Natural killer cell (primary cell): Measurements from ENCODE around the gene ZNF80. TPM values are rescaled to one million over a fixed set of nuclear protein-coding genes. Genes with fewer than 3 reads are reported as not detected.

Experiments used
- ATAC-seq, 3 donors: fragments of 150-1000 bp in 2 of 3; fragments of 200-7000 bp in 1 of 3; cut with Tn5 transposase; 1 replicate in 1 of 3; 2 replicates in 2 of 3; pipeline ENCODE4 v1.10.0; 2021; ENCODE audit warnings: mild to moderate bottlenecking in 2 of 3, moderate library complexity in 2 of 3
- DNase-seq, 2 donors: peaks; one replicate each; pipeline versions ENCODE4 v3.0.0 to v3.0.0-alpha.2; 2013 to 2021; ENCODE audit warnings: mixed read lengths in 1 of 2
- H3K27ac ChIP-seq: one replicate; pipeline ENCODE4 v1.5.1; 2013; ENCODE audit warnings: mild to moderate bottlenecking, low read length
- H3K27me3 ChIP-seq: one replicate; pipeline ENCODE4 v1.6.1; 2013; ENCODE audit warnings: low read length; ENCODE audit not compliant: control insufficient read depth, insufficient read depth
- H3K36me3 ChIP-seq: one replicate; pipeline ENCODE4 v1.6.1; 2013; ENCODE audit warnings: low read length; ENCODE audit not compliant: control insufficient read depth, insufficient read depth
- H3K4me1 ChIP-seq: one replicate; pipeline ENCODE4 v1.6.1; 2013; ENCODE audit warnings: low read length; ENCODE audit not compliant: control insufficient read depth, insufficient read depth
- H3K4me3 ChIP-seq: one replicate; pipeline ENCODE4 v1.5.1; 2013; ENCODE audit warnings: low read length
- H3K9me3 ChIP-seq: one replicate; pipeline ENCODE4 v1.6.1; 2013; ENCODE audit warnings: low read length; ENCODE audit not compliant: control insufficient read depth, insufficient read depth
- H3K27ac Mint-ChIP-seq, 2 donors: one replicate each; pipeline ENCODE4 v1.8.0; 2022; ENCODE audit warnings: mild to moderate bottlenecking in 2 of 2, mixed read lengths in 2 of 2, moderate library complexity in 1 of 2
- H3K27me3 Mint-ChIP-seq, 2 donors: one replicate each; pipeline ENCODE4 v1.8.0; 2022; ENCODE audit warnings: low read depth in 2 of 2, mixed read lengths in 2 of 2
- H3K36me3 Mint-ChIP-seq: one replicate; pipeline ENCODE4 v1.8.0; 2022; ENCODE audit warnings: mixed read lengths
- H3K4me1 Mint-ChIP-seq, 2 donors: one replicate each; pipeline ENCODE4 v1.8.0; 2022; ENCODE audit warnings: mixed read lengths in 2 of 2
- H3K4me3 Mint-ChIP-seq: one replicate; pipeline ENCODE4 v1.8.0; 2022; ENCODE audit warnings: mild to moderate bottlenecking, moderate library complexity, mixed read lengths
- H3K9me3 Mint-ChIP-seq, 2 donors: one replicate each; pipeline ENCODE4 v1.8.0; 2022; ENCODE audit warnings: mixed read lengths in 2 of 2
- CTCF ChIP-seq: fragments of 200-600 bp; IDR thresholded peaks from one replicate; pipeline ENCODE4 v1.8.0; 2022; ENCODE audit warnings: antibody characterized with exemption
- WGBS: methylation state at CpG from one replicate; pipeline ENCODE4 v1.1.7; 2013; ENCODE audit warnings: missing lambda C conversion rate; ENCODE audit not compliant: insufficient coverage; 5-methylcytosine and 5-hydroxymethylcytosine counted together
- intact Hi-C: fragments of 100-400 bp; cut with micrococcal nuclease; formaldehyde crosslinking; loops from one replicate; pipeline ENCODE4 v1.14.2; 2022
- total RNA-seq, 4 donors: library from RNA; stranded (reverse); fragments of 120-200 nt in 1 of 4; gene quantifications; one replicate each; pipeline versions ENCODE4 v1.2.3 to v1.2.4, GENCODE V29; 2013 to 2022

Gene ZNF80
- total RNA-seq, 3 donors from 2014 or later (not counting 1 experiment from before 2014, with no cell fraction given): 0.48 to 2.3 (median 2.1) TPM

DNA sequence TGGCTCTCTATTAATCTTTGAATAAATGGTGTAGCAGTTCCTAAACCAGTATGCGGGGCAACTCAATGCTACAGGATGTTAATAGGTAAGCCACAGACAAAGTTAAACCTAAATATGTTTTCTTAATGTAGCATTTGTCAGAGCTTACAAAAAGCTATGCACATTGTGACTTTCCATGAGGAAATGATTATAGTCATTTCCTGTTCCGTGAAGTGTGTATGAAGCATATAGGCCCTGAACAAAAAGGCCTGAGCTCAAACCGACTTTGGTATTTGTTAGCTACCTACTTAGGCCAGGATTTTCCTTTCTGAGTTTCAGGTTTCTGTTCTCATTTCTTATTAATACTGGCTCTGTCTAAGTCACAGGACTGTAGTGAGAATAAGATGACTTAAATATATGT, 14.2 kb downstream of the ZNF80 start:
- peak overlapping the region; percentile 65 for H3K27ac ChIP-seq
- no peak for TF ChIP-seq CTCF
- H3K4me3 Mint-ChIP-seq: peak overlapping the region; percentile 78
- no peak overlapping the region for H3K4me3 ChIP-seq
- peak overlapping the region in 1 of 2 donors; percentile 94 for H3K27ac Mint-ChIP-seq
- no peaks in the 10 kb centered on the region for H3K27me3 Mint-ChIP-seq
- H3K4me1 ChIP-seq: peaks cover 59% of the 10 kb centered on the region
- H3K36me3 ChIP-seq: peaks cover 2% of the 10 kb centered on the region
- peaks cover 27% of the 10 kb centered on the region for H3K36me3 Mint-ChIP-seq
- DNase-seq (peak in 1 of 2 donors; percentile 70), ATAC-seq (peak; percentile 52 to 59 (median 57))
- peaks cover 2 to 6% of the 10 kb centered on the region in 2 donors for H3K9me3 Mint-ChIP-seq
- H3K27me3 ChIP-seq: no peaks in the 10 kb centered on the region
- WGBS: 36% methylated on average over 3 of the region's 3 CpGs
- H3K4me1 Mint-ChIP-seq: peaks cover 78 to 88% of the 10 kb centered on the region in 2 donors
- H3K9me3 ChIP-seq: peaks cover 15% of the 10 kb centered on the region
- intact Hi-C loops: loop anchor here (1.0 to 5.0 kb wide), 4 partner anchors 10 to 114 kb away; no protein-coding TSS in a partner anchor

- no peak for DNase-seq
- Histone ChIP-seq H3K4me1 (peaks cover 65% of the 10 kb centered on the region), H3K27me3 (no peaks in the 10 kb centered on the region), H3K9me3 (peaks cover 15% of the 10 kb centered on the region), H3K27ac (peak overlapping the region; percentile 65), H3K4me3 (no peak overlapping the region), H3K36me3 (peaks cover 2% of the 10 kb centered on the region)
- peaks cover 2 to 6% of the 10 kb centered on the region in 2 donors for H3K9me3 Mint-ChIP-seq
- H3K36me3 Mint-ChIP-seq: peaks cover 22% of the 10 kb centered on the region
- H3K4me1 Mint-ChIP-seq: peaks cover 68 to 75% of the 10 kb centered on the region in 2 donors
- peak overlapping the region in 1 of 2 donors; percentile 94 for H3K27ac Mint-ChIP-seq
- intact Hi-C loops: loop anchor here (5.0 kb wide), 2 partner anchors 50 to 115 kb away; no protein-coding TSS in a partner anchor
- ATAC-seq: peak in 1 of 3 donors; percentile 23
- no peak for TF ChIP-seq CTCF
- WGBS: 84% methylated on average over 1 of the region's 1 CpG
- no peaks in the 10 kb centered on the region for H3K27me3 Mint-ChIP-seq
- peak overlapping the region; percentile 37 for H3K4me3 Mint-ChIP-seq
These were observed 15.5 kb downstream of the ZNF80 start for GRCh38 chr3:114221881-114222264.

- Histone ChIP-seq H3K4me1 (peaks cover 66% of the 10 kb centered on the region), H3K27me3 (no peaks in the 10 kb centered on the region), H3K9me3 (peaks cover 15% of the 10 kb centered on the region), H3K4me3 (no peak overlapping the region), H3K27ac (peak overlapping the region; percentile 65), H3K36me3 (peaks cover 2% of the 10 kb centered on the region)
- Mint-ChIP-seq H3K36me3 (peaks cover 22% of the 10 kb centered on the region), H3K27me3 (no peaks in the 10 kb centered on the region), H3K27ac (peak overlapping the region in 1 of 2 donors; percentile 94), H3K4me1 (peaks cover 62 to 69% of the 10 kb centered on the region in 2 donors), H3K4me3 (peak overlapping the region; percentile 37), H3K9me3 (peaks cover 2 to 6% of the 10 kb centered on the region in 2 donors)
- intact Hi-C loops: loop anchor here (5.0 kb wide), 2 partner anchors 51 to 116 kb away; no protein-coding TSS in a partner anchor
- ATAC-seq (peak; percentile 50 to 71 (median 50)), DNase-seq (peak; percentile 39 to 79)
- no peak for TF ChIP-seq CTCF
- 62% methylated on average over 9 of the region's 9 CpGs for WGBS
These were observed 16.1 kb downstream of the ZNF80 start for GRCh38 chr3:114221165-114221880.
